WTC11 (cell line): Measurements from ENCODE around the gene PPP6C. TPM values are rescaled to one million over a fixed set of nuclear protein-coding genes. Genes with fewer than 3 reads are reported as not detected.

ENCODE experiments used
- ATAC-seq: fragments of 200-7000 bp; cut with Tn5 transposase; 2 replicates; pipeline ENCODE4 v1.10.0; 2021; ENCODE audit warnings: mild to moderate bottlenecking, moderate library complexity
- Bru-seq: library from RNA; stranded (reverse); fragments of 400-500 nt; gene quantifications from one replicate; lab custom pipeline; 2021; lab: Mats Ljungman, UMichigan
- CTCF ChIA-PET: fragments of 300-600 bp; sonication (Branson Sonifier 250); formaldehyde crosslinking; loops from one replicate; lab custom pipeline; 2021; ENCODE audit warnings: antibody characterized with exemption; lab: Charles Lee
- POLR2A ChIA-PET: fragments of 350-600 bp; sonication (Branson Sonifier 250); formaldehyde crosslinking; loops from one replicate; lab custom pipeline; 2021; ENCODE audit warnings: antibody characterized with exemption; lab: Charles Lee
- DNase-seq: peaks from one replicate; pipeline ENCODE4 v3.0.0; 2021; ENCODE audit warnings: low spot score
- H3K27ac Mint-ChIP-seq: 2 replicates; pipeline ENCODE4 v1.8.0; 2021; ENCODE audit warnings: mixed read lengths
- H3K27me3 Mint-ChIP-seq: 2 replicates; pipeline ENCODE4 v1.8.0; 2021; ENCODE audit warnings: low read depth, mild to moderate bottlenecking, moderate library complexity, mixed read lengths
- H3K36me3 Mint-ChIP-seq: 2 replicates; pipeline ENCODE4 v1.8.0; 2021; ENCODE audit warnings: mixed read lengths
- H3K4me1 Mint-ChIP-seq: 2 replicates; pipeline ENCODE4 v1.8.0; 2022; ENCODE audit warnings: mixed read lengths
- H3K4me3 Mint-ChIP-seq: 2 replicates; pipeline ENCODE4 v1.8.0; 2021; ENCODE audit warnings: mild to moderate bottlenecking, moderate library complexity, mixed read lengths
- H3K9me3 Mint-ChIP-seq: 2 replicates; pipeline ENCODE4 v1.8.0; 2021; ENCODE audit warnings: mixed read lengths
- ARID4B ChIP-seq: sonication (generic); formaldehyde crosslinking; IDR thresholded peaks from 2 replicates; pipeline ENCODE4 v1.8.0; 2023; ENCODE audit warnings: missing genetic modification reagents, mild to moderate bottlenecking, borderline replicate concordance
- ATF2 ChIP-seq: sonication (generic); formaldehyde crosslinking; IDR thresholded peaks from 2 replicates; pipeline ENCODE4 v1.8.1; 2022; ENCODE audit warnings: low read depth, missing genetic modification reagents, borderline replicate concordance
- CREM ChIP-seq: sonication (generic); formaldehyde crosslinking; IDR thresholded peaks from 2 replicates; pipeline ENCODE4 v1.8.1; 2022; ENCODE audit warnings: mild to moderate bottlenecking, missing genetic modification reagents, moderate library complexity
- CTCF ChIP-seq: fragments of 200-600 bp; IDR thresholded peaks from 2 replicates; pipeline ENCODE4 v1.8.0; 2022; ENCODE audit warnings: antibody characterized with exemption
- ERG ChIP-seq: fragments of 250-450 bp; sonication (Bioruptor Pico); IDR thresholded peaks from 2 replicates; pipeline ENCODE4 v1.8.0; 2021; ENCODE audit warnings: mild to moderate bottlenecking
- ESRRA ChIP-seq: sonication (generic); formaldehyde crosslinking; IDR thresholded peaks from 2 replicates; pipeline ENCODE4 v1.8.1; 2022; ENCODE audit warnings: mild to moderate bottlenecking, missing genetic modification reagents, borderline replicate concordance
- FOXK1 ChIP-seq: sonication (generic); formaldehyde crosslinking; IDR thresholded peaks from 2 replicates; pipeline ENCODE4 v1.8.0; 2022; ENCODE audit warnings: mild to moderate bottlenecking, moderate library complexity, missing genetic modification reagents
- GABPB1 ChIP-seq: sonication (generic); formaldehyde crosslinking; IDR thresholded peaks from 2 replicates; pipeline ENCODE4 v1.8.1; 2023; ENCODE audit warnings: mild to moderate bottlenecking, missing genetic modification reagents
- OVOL2 ChIP-seq: fragments of 250-450 bp; sonication (Bioruptor Pico); IDR thresholded peaks from 2 replicates; pipeline ENCODE4 v1.9.0; 2021; ENCODE audit warnings: mild to moderate bottlenecking, borderline replicate concordance
- RELA ChIP-seq: sonication (generic); formaldehyde crosslinking; IDR thresholded peaks from 2 replicates; pipeline ENCODE4 v1.8.1; 2022; ENCODE audit warnings: missing genetic modification reagents, mild to moderate bottlenecking, borderline replicate concordance
- SP1 ChIP-seq: sonication (generic); formaldehyde crosslinking; conservative IDR thresholded peaks from 2 replicates; pipeline ENCODE4 v1.8.1; 2022; ENCODE audit warnings: missing genetic modification reagents
- ZBTB43 ChIP-seq: sonication (generic); formaldehyde crosslinking; IDR thresholded peaks from 2 replicates; pipeline ENCODE4 v1.8.1; 2023; ENCODE audit warnings: mild to moderate bottlenecking, missing genetic modification reagents
- long read RNA-seq, 3 experiments: library from RNA in 1 of 3; library from capped mRNA in 1 of 3; library from polyadenylated mRNA in 1 of 3; unstranded in 2 of 3; stranded (forward) in 1 of 3; transcript quantifications; one replicate each; pipeline ENCODE4 v2.0.0, GENCODE V29; 2021
- total RNA-seq: library from RNA; stranded (reverse); gene quantifications from 3 replicates; pipeline ENCODE4 v1.2.3, GENCODE V29; 2021
- TF ChIP-seq, protein P1 (sequence below): sonication (generic); formaldehyde crosslinking; IDR thresholded peaks from 2 replicates; pipeline ENCODE4 v1.8.1; 2023; ENCODE audit warnings: mild to moderate bottlenecking, moderate library complexity, missing genetic modification reagents
- TF ChIP-seq, protein P2 (sequence below): sonication (generic); formaldehyde crosslinking; IDR thresholded peaks from 2 replicates; pipeline ENCODE4 v1.8.0; 2022; ENCODE audit warnings: mild to moderate bottlenecking, missing genetic modification reagents
- TF ChIP-seq, protein P3 (sequence below): sonication (generic); formaldehyde crosslinking; IDR thresholded peaks from 2 replicates; pipeline ENCODE4 v1.8.1; 2022; ENCODE audit warnings: mild to moderate bottlenecking, moderate library complexity, missing genetic modification reagents

The PPP6C gene
- total RNA-seq (40.9 to 47.4 TPM (median 41.4 TPM) in 3 replicates), Bru-seq, nascent RNA (percentile 75 among the genes with signal in this experiment)
- long read RNA-seq, experiment 1, full-length matches to known transcripts: 128 of 151 reads
- long read RNA-seq, experiment 1, partial matches to known transcripts: 7 of 151 reads
- long read RNA-seq, experiment 1, other reads (novel, unspliced or antisense): 16 of 151 reads
- long read RNA-seq, experiment 2, full-length matches to known transcripts: 54 of 84 reads
- long read RNA-seq, experiment 2, partial matches to known transcripts: 6 of 84 reads
- long read RNA-seq, experiment 2, other reads (novel, unspliced or antisense): 24 of 84 reads
- long read RNA-seq, experiment 3, full-length matches to known transcripts: 60 of 67 reads
- long read RNA-seq, experiment 3, partial matches to known transcripts: 3 of 67 reads
- long read RNA-seq, experiment 3, other reads (novel, unspliced or antisense): 4 of 67 reads

DNA sequence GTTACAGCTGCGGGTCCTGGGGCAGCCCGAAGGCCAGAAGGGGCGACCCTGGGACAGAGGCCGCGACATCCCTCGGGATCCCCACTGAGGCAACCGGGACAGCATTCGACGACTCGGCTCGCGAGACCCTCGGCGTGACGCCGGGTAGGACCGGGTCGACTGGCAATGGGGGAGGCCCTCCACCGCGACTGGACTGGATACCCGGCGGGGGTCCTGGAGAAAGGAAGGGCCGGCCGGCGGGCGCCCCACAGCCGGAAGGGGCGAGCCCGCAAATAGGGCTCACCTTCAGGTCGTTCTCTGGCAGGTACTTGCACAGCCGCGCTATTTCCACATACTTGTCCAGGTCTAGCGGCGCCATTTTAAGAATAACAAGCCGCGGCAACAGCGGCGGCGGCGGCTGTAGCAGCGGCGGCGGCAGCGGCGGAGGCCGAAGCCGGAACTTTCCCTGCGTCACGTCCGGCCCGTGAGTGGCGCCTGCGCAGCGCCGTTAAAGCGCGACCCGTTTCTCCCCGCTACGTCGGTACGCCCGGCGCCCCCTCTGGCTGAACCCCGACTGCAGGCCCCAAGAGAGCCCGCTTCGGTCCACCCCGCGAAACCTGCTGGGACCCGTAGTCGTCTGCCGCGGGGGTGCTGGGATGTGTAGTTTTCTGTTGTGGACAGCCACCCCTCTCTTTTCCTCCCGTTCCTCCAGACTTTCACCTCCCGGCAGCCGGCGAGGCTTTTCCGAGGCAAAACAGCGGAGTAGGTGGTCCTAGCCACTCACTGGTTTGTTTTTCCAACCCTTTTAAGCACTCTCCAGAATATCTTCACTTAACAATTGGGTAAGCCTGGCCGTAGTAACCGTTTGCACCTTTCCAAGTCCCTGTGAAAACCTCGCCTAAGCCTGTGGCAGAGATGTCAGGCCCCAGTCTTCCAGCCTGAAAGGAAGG, at the start of gene PPP6C:
TSS of gene PPP6C (minus strand) at position 443 of the 929 bp plus-strand sequence. CDS start at position 358, 85 bp downstream.
- DNase-seq (peak; percentile 98), ATAC-seq (peak; percentile 98)
- Mint-ChIP-seq H3K4me3 (peak within 1 kb of the TSS; percentile 90), H3K27ac (peak within 1 kb of the TSS; percentile 89), H3K27me3 (no peaks in the 10 kb centered on the region), H3K36me3 (no peaks in the 10 kb centered on the region), H3K4me1 (peaks cover 14% of the 10 kb centered on the region; the same call in 1 of the 2 replicates), H3K9me3 (no peaks in the 10 kb centered on the region)
- ChIA-PET POLR2A (interaction anchor here (1.0 to 1.1 kb wide), 2 partner anchors 10 to 51 kb away, joined by 3 to 6 read pairs; partner anchors contain the start of gene HSPA5), CTCF (no interaction called here)
- TF ChIP-seq RELA (CRISPR knock-in tag) (peak; percentile 81; the same call in 1 of the 2 replicates), CREM (CRISPR knock-in tag) (peak; percentile 96), CTCF (0 out of 2 replicates have a peak, but pooled peaks have one; percentile 6), GABPB1 (CRISPR knock-in tag) (peak; percentile 69), ARID4B (CRISPR knock-in tag) (0 out of 2 replicates have a peak, but pooled peaks have one; percentile 61), ZBTB43 (CRISPR knock-in tag) (0 out of 2 replicates have a peak, but pooled peaks have one; percentile 29), OVOL2 (no peak), ESRRA (peak; percentile 43; the same call in 1 of the 2 replicates), ERG (CRISPR knock-in tag) (0 out of 2 replicates have a peak, but pooled peaks have one; percentile 14), SP1 (CRISPR knock-in tag) (peak; percentile 84), ATF2 (CRISPR knock-in tag) (no peak), FOXK1 (CRISPR knock-in tag) (peak; percentile 75; the same call in 1 of the 2 replicates)
- TF ChIP-seq, protein P1, sequence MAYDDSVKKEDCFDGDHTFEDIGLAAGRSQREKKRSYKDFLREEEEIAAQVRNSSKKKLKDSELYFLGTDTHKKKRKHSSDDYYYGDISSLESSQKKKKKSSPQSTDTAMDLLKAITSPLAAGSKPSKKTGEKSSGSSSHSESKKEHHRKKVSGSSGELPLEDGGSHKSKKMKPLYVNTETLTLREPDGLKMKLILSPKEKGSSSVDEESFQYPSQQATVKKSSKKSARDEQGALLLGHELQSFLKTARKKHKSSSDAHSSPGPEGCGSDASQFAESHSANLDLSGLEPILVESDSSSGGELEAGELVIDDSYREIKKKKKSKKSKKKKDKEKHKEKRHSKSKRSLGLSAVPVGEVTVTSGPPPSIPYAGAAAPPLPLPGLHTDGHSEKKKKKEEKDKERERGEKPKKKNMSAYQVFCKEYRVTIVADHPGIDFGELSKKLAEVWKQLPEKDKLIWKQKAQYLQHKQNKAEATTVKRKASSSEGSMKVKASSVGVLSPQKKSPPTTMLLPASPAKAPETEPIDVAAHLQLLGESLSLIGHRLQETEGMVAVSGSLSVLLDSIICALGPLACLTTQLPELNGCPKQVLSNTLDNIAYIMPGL (CRISPR knock-in tag): peak; percentile 19; the same call in 1 of the 2 replicates
- TF ChIP-seq, protein P2, sequence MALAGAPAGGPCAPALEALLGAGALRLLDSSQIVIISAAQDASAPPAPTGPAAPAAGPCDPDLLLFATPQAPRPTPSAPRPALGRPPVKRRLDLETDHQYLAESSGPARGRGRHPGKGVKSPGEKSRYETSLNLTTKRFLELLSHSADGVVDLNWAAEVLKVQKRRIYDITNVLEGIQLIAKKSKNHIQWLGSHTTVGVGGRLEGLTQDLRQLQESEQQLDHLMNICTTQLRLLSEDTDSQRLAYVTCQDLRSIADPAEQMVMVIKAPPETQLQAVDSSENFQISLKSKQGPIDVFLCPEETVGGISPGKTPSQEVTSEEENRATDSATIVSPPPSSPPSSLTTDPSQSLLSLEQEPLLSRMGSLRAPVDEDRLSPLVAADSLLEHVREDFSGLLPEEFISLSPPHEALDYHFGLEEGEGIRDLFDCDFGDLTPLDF (CRISPR knock-in tag): no peak
- TF ChIP-seq, protein P3, sequence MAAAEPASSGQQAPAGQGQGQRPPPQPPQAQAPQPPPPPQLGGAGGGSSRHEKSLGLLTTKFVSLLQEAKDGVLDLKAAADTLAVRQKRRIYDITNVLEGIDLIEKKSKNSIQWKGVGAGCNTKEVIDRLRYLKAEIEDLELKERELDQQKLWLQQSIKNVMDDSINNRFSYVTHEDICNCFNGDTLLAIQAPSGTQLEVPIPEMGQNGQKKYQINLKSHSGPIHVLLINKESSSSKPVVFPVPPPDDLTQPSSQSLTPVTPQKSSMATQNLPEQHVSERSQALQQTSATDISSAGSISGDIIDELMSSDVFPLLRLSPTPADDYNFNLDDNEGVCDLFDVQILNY: peak; percentile 89
